GM19238 (cell line): ENCODE results near the gene TRAPPC13.
"Not testable (repeated sequence)": the region's sequence is repeated elsewhere in the genome, so short reads cannot be mapped to it uniquely, and the experiment has no call there.

Experiments
- DNase-seq: peaks from one replicate; pipeline ENCODE4 v3.0.0; 2011; ENCODE audit warnings: low spot score; ENCODE audit not compliant: insufficient read length

The TRAPPC13 gene

GRCh38 chr5:65624571-65625555 lies at the start of gene TRAPPC13, which contains the start of gene SHLD3:
TSS of gene TRAPPC13 (plus strand) at chr5:65625027. CDS start at chr5:65625061, 34 bp downstream.
TSS of gene SHLD3 (plus strand) at chr5:65625027. CDS start at chr5:65629588, 4,561 bp downstream.
- peak; percentile 44 for DNase-seq

DNA sequence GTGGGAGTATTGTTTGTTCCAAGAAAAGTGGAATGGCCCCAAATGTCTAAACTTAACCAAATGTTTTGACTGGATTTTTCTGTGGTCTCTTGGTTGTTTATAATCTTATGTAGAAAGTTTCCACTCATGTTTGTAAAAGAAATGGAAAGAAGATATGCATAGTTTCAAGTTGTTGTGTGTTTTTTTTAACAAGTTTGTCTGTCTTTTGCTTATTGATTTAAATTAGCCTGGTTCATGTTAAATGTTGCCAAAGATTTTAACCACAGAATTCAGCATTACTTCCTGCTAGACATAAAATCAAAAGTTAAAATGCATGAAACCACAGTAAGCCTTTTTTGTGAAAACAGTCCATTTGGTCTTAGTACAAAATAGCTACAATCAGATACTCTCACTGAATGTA lies 47.7 kb upstream of the TRAPPC13 start:
- no peak for DNase-seq

DNA sequence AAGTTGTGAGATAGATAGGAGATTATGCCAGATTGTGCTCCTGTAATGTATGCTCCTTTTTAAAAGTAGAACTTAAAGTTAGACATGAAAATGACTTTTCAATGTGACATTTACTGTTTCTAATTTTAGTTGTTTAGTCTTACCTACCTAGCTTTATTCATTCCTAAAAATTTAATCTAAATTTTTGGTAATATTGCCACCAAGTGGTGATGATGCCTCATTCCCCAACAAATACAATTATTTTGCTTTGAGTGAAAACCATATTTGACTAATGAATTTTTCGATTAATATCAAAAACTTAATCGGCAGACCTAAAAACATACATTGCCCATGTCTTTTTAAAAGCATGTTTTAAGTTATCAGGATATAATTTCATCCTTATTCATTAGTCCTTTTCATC lies 36.1 kb upstream of the TRAPPC13 start:
- no peak for DNase-seq

- DNase-seq = not testable (repeated sequence)
Observed at GRCh38 chr5:65601761-65602160, 23.1 kb upstream of the TRAPPC13 start.

- no peak for DNase-seq
Observed at GRCh38 chr5:65611524-65611923, 13.3 kb upstream of the TRAPPC13 start.

DNA sequence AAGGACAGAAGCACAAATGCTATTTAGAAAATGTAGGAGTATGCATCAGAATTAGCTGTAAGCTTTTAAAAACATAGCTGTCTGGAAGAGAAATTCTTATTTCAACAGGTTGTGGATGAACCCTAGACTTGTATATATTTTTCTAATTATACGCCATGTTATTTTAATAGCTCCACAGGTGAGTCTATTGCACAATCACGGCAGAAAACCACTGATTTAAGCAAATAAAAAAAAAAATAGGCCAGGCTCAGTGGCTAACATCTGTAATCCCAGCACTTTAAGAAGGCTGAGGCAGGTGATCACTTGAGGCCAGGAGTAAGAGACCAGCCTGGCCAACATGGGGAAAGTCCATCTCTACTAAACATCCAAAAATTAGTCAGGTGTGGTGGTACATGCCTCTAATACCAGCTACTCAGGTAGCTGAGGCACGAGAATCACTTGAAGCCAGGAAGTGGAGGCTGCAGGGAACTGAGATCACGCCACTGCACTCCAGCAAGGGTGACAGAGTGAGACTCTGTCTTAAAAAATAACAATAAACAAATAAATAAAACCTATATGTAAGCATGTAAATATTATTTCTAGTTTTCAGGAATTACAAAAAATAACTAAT lies 12.4 kb upstream of the TRAPPC13 start:
- no peak for DNase-seq

DNA sequence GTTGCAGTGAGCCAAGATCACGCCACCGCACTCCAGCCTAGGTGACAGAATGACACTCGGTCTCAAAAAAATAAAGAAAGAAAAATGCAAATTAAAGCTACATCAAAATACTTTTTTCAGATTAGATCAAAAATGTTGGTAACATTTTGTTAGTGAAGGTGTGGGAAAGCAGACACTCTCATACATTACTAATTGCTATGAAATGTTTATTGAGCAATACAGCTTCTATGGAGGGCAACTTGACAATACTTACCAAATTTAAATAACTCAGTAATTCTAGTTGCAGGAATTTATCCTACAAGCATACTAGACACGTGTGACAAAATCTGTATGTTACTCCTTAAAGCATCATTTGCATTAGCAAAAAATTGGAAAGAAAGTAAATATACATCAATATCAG lies 4.8 kb upstream of the TRAPPC13 start:
- no peak for DNase-seq

DNA sequence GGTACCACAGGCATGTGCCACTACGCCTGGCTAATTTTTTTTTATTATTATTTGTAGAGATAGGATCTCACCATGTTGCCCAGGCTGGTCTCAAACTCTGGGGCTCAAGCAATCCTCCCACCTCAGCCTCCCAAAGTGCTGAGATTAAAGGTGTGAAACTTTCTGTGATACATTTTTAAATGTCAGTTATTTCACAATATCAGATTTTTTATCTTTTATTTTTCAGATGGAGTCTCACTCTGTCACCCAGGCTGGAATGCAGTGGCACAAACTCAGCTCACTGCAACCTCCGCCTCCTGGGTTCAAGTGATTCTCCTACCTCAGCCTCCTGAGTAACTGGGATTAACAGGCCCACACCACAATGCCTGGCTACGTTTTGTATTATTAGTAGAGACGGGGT lies 2.9 kb upstream of the TRAPPC13 start:
- not testable (repeated sequence) for DNase-seq

DNA sequence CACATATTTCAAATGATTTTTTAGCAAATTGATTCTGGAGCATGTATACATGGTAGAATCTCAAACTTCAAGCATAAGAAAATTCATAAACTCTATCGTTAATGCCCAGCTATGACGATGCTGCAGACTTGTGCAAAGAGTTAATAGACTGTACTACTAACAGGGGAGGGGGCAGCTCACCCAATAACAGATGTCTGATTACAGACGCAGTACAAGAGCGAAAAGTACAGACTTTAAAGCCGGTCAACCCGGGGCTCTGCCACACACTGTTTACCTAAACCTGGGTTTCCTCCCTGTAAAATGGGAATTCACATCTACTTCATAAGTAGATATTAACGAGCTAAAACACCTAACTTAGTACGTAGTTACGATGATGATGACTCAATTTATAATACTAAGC lies 1.3 kb upstream of the TRAPPC13 start:
- DNase-seq = no peak

GRCh38 chr5:65624025-65624570 lies 729 bp upstream of the TRAPPC13 start, which contains the start of gene TRIM23:
TSS of gene TRIM23 (minus strand) at chr5:65624333. CDS start at chr5:65624274, 59 bp downstream.
- DNase-seq = peak; percentile 69

GRCh38 chr5:65625743-65626142 lies 916 bp downstream of the TRAPPC13 start:
- DNase-seq = no peak

DNA sequence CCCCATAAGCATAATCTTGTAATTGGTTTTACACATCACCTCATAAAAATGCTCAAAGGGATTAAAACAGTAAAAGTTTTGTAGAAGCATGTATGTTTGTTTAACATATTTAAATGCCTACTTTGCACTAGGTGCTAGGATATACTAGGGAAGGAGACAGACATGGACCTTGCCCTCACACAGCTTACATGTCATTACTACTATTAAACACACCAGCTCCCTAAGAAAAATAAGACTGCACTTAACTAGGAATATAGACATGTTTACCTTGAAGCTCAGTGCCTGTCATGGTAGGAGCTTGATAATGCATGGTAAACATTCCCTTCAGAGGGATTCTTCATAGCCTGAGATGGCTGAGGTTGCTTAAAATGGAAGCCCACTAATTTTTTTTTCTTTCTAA lies 6.2 kb downstream of the TRAPPC13 start:
- no peak for DNase-seq

GRCh38 chr5:65640240-65640639 lies 15.4 kb downstream of the TRAPPC13 start:
- DNase-seq = no peak

DNA sequence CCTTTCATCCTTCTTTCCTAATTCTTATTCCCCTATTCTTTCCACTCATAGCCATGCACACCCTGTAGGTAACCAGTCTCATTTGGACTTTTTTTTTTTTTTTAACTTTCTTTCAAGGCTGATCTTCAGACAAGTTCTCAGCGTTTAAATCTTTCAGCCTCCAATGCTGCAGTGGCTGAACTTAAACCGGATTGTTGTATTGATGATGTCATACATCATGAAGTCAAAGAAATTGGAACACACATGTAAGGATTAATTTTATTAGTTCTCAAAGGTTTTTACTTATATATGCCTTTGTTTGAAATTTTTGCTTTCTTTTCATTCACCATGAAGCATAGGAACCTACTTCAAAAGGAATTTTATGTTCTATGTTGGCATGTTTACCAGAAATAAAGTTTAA lies 22.1 kb downstream of the TRAPPC13 start:
- no peak for DNase-seq

DNA sequence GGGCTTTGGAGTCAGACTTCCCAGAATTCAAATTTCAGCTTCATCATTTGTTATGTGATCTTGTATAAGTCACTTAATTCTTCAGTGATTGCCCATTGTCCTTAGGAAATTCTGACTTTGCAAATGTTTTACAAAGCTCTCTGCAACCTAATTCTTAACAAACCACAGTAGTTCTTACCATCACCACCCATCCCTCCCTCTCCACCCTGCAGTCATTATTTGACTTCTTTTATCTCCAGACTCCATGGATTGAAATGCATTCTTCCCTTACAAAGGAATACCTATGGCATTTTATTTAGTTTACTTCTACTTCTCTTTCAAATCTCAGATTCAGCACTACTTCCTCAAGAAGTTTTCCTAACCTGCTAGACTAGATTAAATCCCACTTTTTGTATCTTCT lies 23.1 kb downstream of the TRAPPC13 start:
- no peak for DNase-seq

DNA sequence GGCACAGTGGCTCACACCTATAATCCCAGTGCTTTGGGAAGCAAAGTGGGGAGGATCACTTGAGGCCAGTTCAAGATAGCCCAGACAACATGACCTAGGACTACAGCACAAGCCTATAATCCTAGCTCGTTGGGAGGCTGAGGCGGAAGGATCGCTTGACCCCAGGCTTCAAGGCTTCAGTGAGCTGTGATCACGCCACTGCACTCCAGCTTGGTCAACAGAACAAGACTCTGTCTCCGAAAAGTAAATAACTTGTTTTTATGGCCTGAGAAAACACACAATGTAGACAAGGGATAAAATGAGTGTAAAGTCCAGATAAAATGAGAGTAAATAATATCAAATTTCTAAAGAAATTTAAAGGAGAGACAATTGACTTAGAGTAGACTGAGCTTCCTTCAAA lies 26.3 kb downstream of the TRAPPC13 start:
- no peak for DNase-seq

GRCh38 chr5:65654713-65655112 lies 29.9 kb downstream of the TRAPPC13 start:
- DNase-seq = no peak

- no peak for DNase-seq
Observed at GRCh38 chr5:65663804-65664521, 39.1 kb downstream of the TRAPPC13 start.

GRCh38 chr5:65668696-65669095 lies 43.9 kb downstream of the TRAPPC13 start:
- no peak for DNase-seq

GRCh38 chr5:65672796-65673195 lies 48.0 kb downstream of the TRAPPC13 start:
- no peak for DNase-seq

GRCh38 chr5:65674749-65675148 lies 49.9 kb downstream of the TRAPPC13 start:
- no peak for DNase-seq
